Measurements from ENCODE around the gene GORASP1.

Gene GORASP1

GRCh38 chr3:39127908-39128304, 20.5 kb upstream of the GORASP1 start:
- Histone ChIP-seq H3K36me3 (ENCODE audit: control insufficient read depth, insufficient read depth, low read length) (no peaks in the 10 kb centered on the region), H3K27me3 (ENCODE audit: control insufficient read depth, insufficient read depth, low read length) (no peaks in the 10 kb centered on the region), H3K4me3 (ENCODE audit: low read length) (no peak overlapping the region), H3K9ac (ENCODE audit: low read length) (no peak overlapping the region), H3K9me3 (ENCODE audit: control insufficient read depth, low read length) (no peaks in the 10 kb centered on the region), H3K4me1 (ENCODE audit: control insufficient read depth, insufficient read depth, low read length) (peaks cover 47% of the 10 kb centered on the region)

- H3K9ac ChIP-seq (ENCODE audit: low read length): no peak overlapping the region
- H3K4me1 ChIP-seq (ENCODE audit: control insufficient read depth, insufficient read depth, low read length): peaks cover 44% of the 10 kb centered on the region
- H3K9me3 ChIP-seq (ENCODE audit: control insufficient read depth, low read length): no peaks in the 10 kb centered on the region
- no peak overlapping the region for H3K4me3 ChIP-seq (ENCODE audit: low read length)
- no peaks in the 10 kb centered on the region for H3K27me3 ChIP-seq (ENCODE audit: control insufficient read depth, insufficient read depth, low read length)
- no peaks in the 10 kb centered on the region for H3K36me3 ChIP-seq (ENCODE audit: control insufficient read depth, insufficient read depth, low read length)
Observed at GRCh38 chr3:39127269-39127907, 20.0 kb upstream of the GORASP1 start.

- Histone ChIP-seq H3K27me3 (ENCODE audit: control insufficient read depth, insufficient read depth, low read length) (no peaks in the 10 kb centered on the region), H3K4me1 (ENCODE audit: control insufficient read depth, insufficient read depth, low read length) (peaks cover 40% of the 10 kb centered on the region), H3K9me3 (ENCODE audit: control insufficient read depth, low read length) (no peaks in the 10 kb centered on the region), H3K9ac (ENCODE audit: low read length) (peak overlapping the region; percentile 26), H3K4me3 (ENCODE audit: low read length) (no peak overlapping the region), H3K36me3 (ENCODE audit: control insufficient read depth, insufficient read depth, low read length) (no peaks in the 10 kb centered on the region)
Observed at GRCh38 chr3:39126532-39127071, 19.2 kb upstream of the GORASP1 start.

GRCh38 chr3:39125841-39126500, 18.5 kb upstream of the GORASP1 start:
- H3K36me3 ChIP-seq (ENCODE audit: control insufficient read depth, insufficient read depth, low read length): no peaks in the 10 kb centered on the region
- no peaks in the 10 kb centered on the region for H3K27me3 ChIP-seq (ENCODE audit: control insufficient read depth, insufficient read depth, low read length)
- peak overlapping the region; percentile 26 for H3K9ac ChIP-seq (ENCODE audit: low read length)
- peaks cover 37% of the 10 kb centered on the region for H3K4me1 ChIP-seq (ENCODE audit: control insufficient read depth, insufficient read depth, low read length)
- H3K9me3 ChIP-seq (ENCODE audit: control insufficient read depth, low read length): no peaks in the 10 kb centered on the region
- H3K4me3 ChIP-seq (ENCODE audit: low read length): no peak overlapping the region

- Histone ChIP-seq H3K4me3 (ENCODE audit: low read length) (no peak overlapping the region), H3K9me3 (ENCODE audit: control insufficient read depth, low read length) (no peaks in the 10 kb centered on the region), H3K36me3 (ENCODE audit: control insufficient read depth, insufficient read depth, low read length) (no peaks in the 10 kb centered on the region), H3K9ac (ENCODE audit: low read length) (no peak overlapping the region), H3K27me3 (ENCODE audit: control insufficient read depth, insufficient read depth, low read length) (no peaks in the 10 kb centered on the region), H3K4me1 (ENCODE audit: control insufficient read depth, insufficient read depth, low read length) (peaks cover 30% of the 10 kb centered on the region)
Observed at GRCh38 chr3:39124876-39125840, 17.7 kb upstream of the GORASP1 start.

GRCh38 chr3:39122813-39123212, 15.4 kb upstream of the GORASP1 start:
- Histone ChIP-seq H3K4me3 (ENCODE audit: low read length) (no peak overlapping the region), H3K9me3 (ENCODE audit: control insufficient read depth, low read length) (no peaks in the 10 kb centered on the region), H3K4me1 (ENCODE audit: control insufficient read depth, insufficient read depth, low read length) (peaks cover 25% of the 10 kb centered on the region), H3K9ac (ENCODE audit: low read length) (no peak overlapping the region), H3K27me3 (ENCODE audit: control insufficient read depth, insufficient read depth, low read length) (no peaks in the 10 kb centered on the region), H3K36me3 (ENCODE audit: control insufficient read depth, insufficient read depth, low read length) (no peaks in the 10 kb centered on the region)

- H3K9ac ChIP-seq (ENCODE audit: low read length): no peak overlapping the region
- no peaks in the 10 kb centered on the region for H3K9me3 ChIP-seq (ENCODE audit: control insufficient read depth, low read length)
- no peaks in the 10 kb centered on the region for H3K36me3 ChIP-seq (ENCODE audit: control insufficient read depth, insufficient read depth, low read length)
- peaks cover 14% of the 10 kb centered on the region for H3K4me1 ChIP-seq (ENCODE audit: control insufficient read depth, insufficient read depth, low read length)
- no peaks in the 10 kb centered on the region for H3K27me3 ChIP-seq (ENCODE audit: control insufficient read depth, insufficient read depth, low read length)
- H3K4me3 ChIP-seq (ENCODE audit: low read length): no peak overlapping the region
Observed at GRCh38 chr3:39121621-39122020, 14.2 kb upstream of the GORASP1 start.

- H3K4me3 ChIP-seq (ENCODE audit: low read length): no peak overlapping the region
- no peaks in the 10 kb centered on the region for H3K27me3 ChIP-seq (ENCODE audit: control insufficient read depth, insufficient read depth, low read length)
- H3K4me1 ChIP-seq (ENCODE audit: control insufficient read depth, insufficient read depth, low read length): no peaks in the 10 kb centered on the region
- H3K9me3 ChIP-seq (ENCODE audit: control insufficient read depth, low read length): no peaks in the 10 kb centered on the region
- H3K9ac ChIP-seq (ENCODE audit: low read length): no peak overlapping the region
- H3K36me3 ChIP-seq (ENCODE audit: control insufficient read depth, insufficient read depth, low read length): no peaks in the 10 kb centered on the region
Observed at GRCh38 chr3:39118931-39119660, 11.7 kb upstream of the GORASP1 start.

- Histone ChIP-seq H3K4me1 (ENCODE audit: control insufficient read depth, insufficient read depth, low read length) (no peaks in the 10 kb centered on the region), H3K36me3 (ENCODE audit: control insufficient read depth, insufficient read depth, low read length) (no peaks in the 10 kb centered on the region), H3K9ac (ENCODE audit: low read length) (no peak overlapping the region), H3K4me3 (ENCODE audit: low read length) (no peak overlapping the region), H3K9me3 (ENCODE audit: control insufficient read depth, low read length) (no peaks in the 10 kb centered on the region), H3K27me3 (ENCODE audit: control insufficient read depth, insufficient read depth, low read length) (no peaks in the 10 kb centered on the region)
Observed at GRCh38 chr3:39118079-39118478, 10.7 kb upstream of the GORASP1 start.

- no peak overlapping the region for H3K9ac ChIP-seq (ENCODE audit: low read length)
- H3K36me3 ChIP-seq (ENCODE audit: control insufficient read depth, insufficient read depth, low read length): no peaks in the 10 kb centered on the region
Observed at GRCh38 chr3:39115870-39116269, 8.4 kb upstream of the GORASP1 start.

GRCh38 chr3:39114456-39114855, 7.0 kb upstream of the GORASP1 start:
- Histone ChIP-seq H3K4me3 (ENCODE audit: low read length) (no peak overlapping the region), H3K4me1 (ENCODE audit: control insufficient read depth, insufficient read depth, low read length) (no peaks in the 10 kb centered on the region), H3K27me3 (ENCODE audit: control insufficient read depth, insufficient read depth, low read length) (no peaks in the 10 kb centered on the region), H3K9ac (ENCODE audit: low read length) (no peak overlapping the region), H3K9me3 (ENCODE audit: control insufficient read depth, low read length) (no peaks in the 10 kb centered on the region), H3K36me3 (ENCODE audit: control insufficient read depth, insufficient read depth, low read length) (no peaks in the 10 kb centered on the region)

More at GRCh38 chr3:39115870-39116269, 8.4 kb upstream of the GORASP1 start:
- H3K9me3 ChIP-seq (ENCODE audit: control insufficient read depth, low read length): no peaks in the 10 kb centered on the region
- no peaks in the 10 kb centered on the region for H3K4me1 ChIP-seq (ENCODE audit: control insufficient read depth, insufficient read depth, low read length)
- H3K4me3 ChIP-seq (ENCODE audit: low read length): no peak overlapping the region
- H3K27me3 ChIP-seq (ENCODE audit: control insufficient read depth, insufficient read depth, low read length): no peaks in the 10 kb centered on the region

Data from mucosa of stomach (tissue), 1 donor.